ENCODE data around the gene TAS2R60.

DNA sequence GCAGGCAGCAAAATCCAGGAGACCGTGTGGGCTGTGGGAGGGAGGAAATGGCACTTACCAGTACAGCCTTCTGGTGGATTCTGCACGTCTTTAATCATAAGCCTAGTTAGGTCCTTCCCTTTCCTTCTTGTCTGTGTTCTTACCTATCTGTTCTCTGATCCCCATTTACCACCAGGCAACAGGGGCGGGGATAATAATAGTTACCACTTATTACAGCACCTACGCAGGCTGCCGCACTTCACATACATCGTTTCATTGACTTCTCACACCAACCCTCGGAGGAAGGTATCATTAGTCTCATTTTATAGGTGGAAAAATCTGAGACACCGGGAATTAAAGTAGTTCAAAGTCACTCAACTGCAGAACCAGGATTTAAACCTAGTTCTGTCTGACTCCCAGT lies 30.1 kb upstream of the TAS2R60 start:
- TF ChIP-seq, protein P1, sequence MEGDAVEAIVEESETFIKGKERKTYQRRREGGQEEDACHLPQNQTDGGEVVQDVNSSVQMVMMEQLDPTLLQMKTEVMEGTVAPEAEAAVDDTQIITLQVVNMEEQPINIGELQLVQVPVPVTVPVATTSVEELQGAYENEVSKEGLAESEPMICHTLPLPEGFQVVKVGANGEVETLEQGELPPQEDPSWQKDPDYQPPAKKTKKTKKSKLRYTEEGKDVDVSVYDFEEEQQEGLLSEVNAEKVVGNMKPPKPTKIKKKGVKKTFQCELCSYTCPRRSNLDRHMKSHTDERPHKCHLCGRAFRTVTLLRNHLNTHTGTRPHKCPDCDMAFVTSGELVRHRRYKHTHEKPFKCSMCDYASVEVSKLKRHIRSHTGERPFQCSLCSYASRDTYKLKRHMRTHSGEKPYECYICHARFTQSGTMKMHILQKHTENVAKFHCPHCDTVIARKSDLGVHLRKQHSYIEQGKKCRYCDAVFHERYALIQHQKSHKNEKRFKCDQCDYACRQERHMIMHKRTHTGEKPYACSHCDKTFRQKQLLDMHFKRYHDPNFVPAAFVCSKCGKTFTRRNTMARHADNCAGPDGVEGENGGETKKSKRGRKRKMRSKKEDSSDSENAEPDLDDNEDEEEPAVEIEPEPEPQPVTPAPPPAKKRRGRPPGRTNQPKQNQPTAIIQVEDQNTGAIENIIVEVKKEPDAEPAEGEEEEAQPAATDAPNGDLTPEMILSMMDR (IDR thresholded peaks at IDR 0.05) = no peak
- no peak for TF ChIP-seq POLR2A (IDR thresholded peaks at IDR 0.05)

Measured in testis (tissue), 2 donors.